Ishikawa (cell line): ENCODE data around the gene RELT.

Experiments
- CEBPB ChIP-seq: IDR thresholded peaks from 2 replicates; pipeline ENCODE4 v1.6.1; 2012
- CREB1 ChIP-seq: IDR thresholded peaks from 2 replicates; pipeline ENCODE4 v1.6.1; 2012; ENCODE audit warnings: low read depth
- EGR1 ChIP-seq: IDR thresholded peaks from 2 replicates; pipeline ENCODE4 v1.6.1; 2012
- EP300 ChIP-seq: IDR thresholded peaks from 2 replicates; pipeline ENCODE4 v1.6.1; 2012; ENCODE audit warnings: borderline replicate concordance
- FOXM1 ChIP-seq: IDR thresholded peaks from 2 replicates; pipeline ENCODE4 v1.6.1; 2012; ENCODE audit warnings: low read depth, borderline replicate concordance
- NFIC ChIP-seq: IDR thresholded peaks from 2 replicates; pipeline ENCODE4 v1.6.1; 2012
- RAD21 ChIP-seq: IDR thresholded peaks from 2 replicates; pipeline ENCODE4 v1.6.1; 2012; ENCODE audit warnings: low read depth
- TAF1 ChIP-seq: IDR thresholded peaks from 2 replicates; pipeline ENCODE4 v1.6.1; 2012; ENCODE audit warnings: low read depth, mild to moderate bottlenecking
- TCF12 ChIP-seq: IDR thresholded peaks from 2 replicates; pipeline ENCODE4 v1.6.1; 2012; ENCODE audit warnings: low read depth
- TEAD4 ChIP-seq: IDR thresholded peaks from 2 replicates; pipeline ENCODE4 v1.6.1; 2012
- YY1 ChIP-seq: IDR thresholded peaks from 2 replicates; pipeline ENCODE4 v1.6.1; 2012; ENCODE audit warnings: low read depth
- ZBTB7A ChIP-seq: IDR thresholded peaks from 2 replicates; pipeline ENCODE4 v1.6.1; 2012; ENCODE audit warnings: low read depth
- TF ChIP-seq, protein P1 (sequence below): IDR thresholded peaks from 2 replicates; pipeline ENCODE4 v1.6.1; 2012; ENCODE audit warnings: low read depth, mild to moderate bottlenecking
- TF ChIP-seq, protein P2 (sequence below): IDR thresholded peaks from 2 replicates; pipeline ENCODE4 v1.6.1; 2012
- TF ChIP-seq, protein P3 (sequence below): IDR thresholded peaks from 2 replicates; pipeline ENCODE4 v1.6.1; 2012

RELT gene

DNA sequence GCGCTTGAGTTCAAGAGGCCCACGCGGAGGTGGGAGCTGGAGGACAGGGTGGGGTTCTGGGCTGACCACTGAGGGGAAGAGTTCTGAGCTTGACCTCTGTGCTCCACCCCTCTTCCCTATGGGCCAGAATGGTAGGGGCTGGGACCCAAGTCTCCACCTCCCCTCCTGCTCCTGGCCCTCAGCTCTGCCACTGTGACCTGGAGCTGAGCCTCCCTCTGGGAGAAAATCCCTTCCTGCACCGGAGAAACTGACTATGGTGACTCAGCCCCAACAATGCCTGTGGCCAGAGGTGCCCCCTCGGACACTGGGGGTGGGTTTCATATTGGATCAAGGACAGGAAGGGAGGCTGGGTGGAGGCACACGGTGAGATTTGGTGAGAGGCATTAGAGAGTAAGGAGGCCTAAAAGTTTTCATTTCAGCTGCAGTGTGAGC, 23.0 kb downstream of the RELT start:
- TF ChIP-seq EP300 (no peak), TAF1 (no peak)

DNA sequence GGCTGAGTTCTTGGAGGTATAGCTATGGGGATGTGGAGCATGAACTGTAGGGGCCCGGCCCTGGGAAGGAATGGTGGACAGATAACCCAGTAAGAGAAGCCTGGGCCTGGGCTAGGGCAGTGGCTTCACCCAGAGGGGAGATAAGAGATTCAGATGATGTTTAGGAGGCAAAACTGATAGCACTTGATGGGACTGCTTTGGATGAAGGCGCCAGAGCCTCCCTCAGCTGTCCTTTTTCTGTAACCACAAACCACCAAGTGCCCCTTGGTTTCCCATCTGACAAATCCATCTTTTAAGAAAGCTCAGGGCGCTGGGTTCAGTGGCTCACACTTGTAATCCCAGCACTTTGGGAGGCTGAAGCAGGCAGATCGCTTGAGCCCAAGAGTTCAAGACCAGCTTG, 23.4 kb downstream of the RELT start:
- TF ChIP-seq, protein P1, sequence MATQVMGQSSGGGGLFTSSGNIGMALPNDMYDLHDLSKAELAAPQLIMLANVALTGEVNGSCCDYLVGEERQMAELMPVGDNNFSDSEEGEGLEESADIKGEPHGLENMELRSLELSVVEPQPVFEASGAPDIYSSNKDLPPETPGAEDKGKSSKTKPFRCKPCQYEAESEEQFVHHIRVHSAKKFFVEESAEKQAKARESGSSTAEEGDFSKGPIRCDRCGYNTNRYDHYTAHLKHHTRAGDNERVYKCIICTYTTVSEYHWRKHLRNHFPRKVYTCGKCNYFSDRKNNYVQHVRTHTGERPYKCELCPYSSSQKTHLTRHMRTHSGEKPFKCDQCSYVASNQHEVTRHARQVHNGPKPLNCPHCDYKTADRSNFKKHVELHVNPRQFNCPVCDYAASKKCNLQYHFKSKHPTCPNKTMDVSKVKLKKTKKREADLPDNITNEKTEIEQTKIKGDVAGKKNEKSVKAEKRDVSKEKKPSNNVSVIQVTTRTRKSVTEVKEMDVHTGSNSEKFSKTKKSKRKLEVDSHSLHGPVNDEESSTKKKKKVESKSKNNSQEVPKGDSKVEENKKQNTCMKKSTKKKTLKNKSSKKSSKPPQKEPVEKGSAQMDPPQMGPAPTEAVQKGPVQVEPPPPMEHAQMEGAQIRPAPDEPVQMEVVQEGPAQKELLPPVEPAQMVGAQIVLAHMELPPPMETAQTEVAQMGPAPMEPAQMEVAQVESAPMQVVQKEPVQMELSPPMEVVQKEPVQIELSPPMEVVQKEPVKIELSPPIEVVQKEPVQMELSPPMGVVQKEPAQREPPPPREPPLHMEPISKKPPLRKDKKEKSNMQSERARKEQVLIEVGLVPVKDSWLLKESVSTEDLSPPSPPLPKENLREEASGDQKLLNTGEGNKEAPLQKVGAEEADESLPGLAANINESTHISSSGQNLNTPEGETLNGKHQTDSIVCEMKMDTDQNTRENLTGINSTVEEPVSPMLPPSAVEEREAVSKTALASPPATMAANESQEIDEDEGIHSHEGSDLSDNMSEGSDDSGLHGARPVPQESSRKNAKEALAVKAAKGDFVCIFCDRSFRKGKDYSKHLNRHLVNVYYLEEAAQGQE = no peak
- TF ChIP-seq FOXM1 (no peak), NFIC (no peak), CEBPB (no peak), TEAD4 (no peak)
- TF ChIP-seq, protein P2, sequence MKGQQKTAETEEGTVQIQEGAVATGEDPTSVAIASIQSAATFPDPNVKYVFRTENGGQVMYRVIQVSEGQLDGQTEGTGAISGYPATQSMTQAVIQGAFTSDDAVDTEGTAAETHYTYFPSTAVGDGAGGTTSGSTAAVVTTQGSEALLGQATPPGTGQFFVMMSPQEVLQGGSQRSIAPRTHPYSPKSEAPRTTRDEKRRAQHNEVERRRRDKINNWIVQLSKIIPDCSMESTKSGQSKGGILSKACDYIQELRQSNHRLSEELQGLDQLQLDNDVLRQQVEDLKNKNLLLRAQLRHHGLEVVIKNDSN = no peak

DNA sequence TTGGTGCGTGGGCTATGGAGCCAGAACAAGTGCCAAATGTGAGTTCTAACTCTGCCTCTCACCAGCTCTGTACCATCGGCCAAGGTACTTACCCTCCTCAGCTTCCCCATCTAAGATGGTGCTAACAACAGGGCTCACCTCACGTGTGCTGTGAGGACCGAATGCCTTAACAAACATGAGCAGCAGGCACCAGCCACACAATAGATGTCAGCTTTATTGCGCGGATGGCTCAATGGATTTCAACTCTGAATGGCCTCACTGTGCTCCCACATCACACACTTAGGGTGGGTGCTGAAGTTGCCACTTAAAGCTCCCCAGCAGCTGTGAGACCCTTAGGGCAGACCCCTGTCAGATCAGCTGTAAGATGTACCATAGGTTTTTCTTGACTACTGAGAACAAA, 24.1 kb downstream of the RELT start:
- TF ChIP-seq YY1 (no peak), TAF1 (no peak), TEAD4 (no peak), CREB1 (no peak), ZBTB7A (no peak), NFIC (no peak), FOXM1 (no peak), EP300 (no peak), CEBPB (no peak), TCF12 (no peak)
- TF ChIP-seq, protein P1 = no peak
- TF ChIP-seq, protein P2 = no peak
- TF ChIP-seq, protein P3, sequence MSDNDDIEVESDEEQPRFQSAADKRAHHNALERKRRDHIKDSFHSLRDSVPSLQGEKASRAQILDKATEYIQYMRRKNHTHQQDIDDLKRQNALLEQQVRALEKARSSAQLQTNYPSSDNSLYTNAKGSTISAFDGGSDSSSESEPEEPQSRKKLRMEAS = no peak

DNA sequence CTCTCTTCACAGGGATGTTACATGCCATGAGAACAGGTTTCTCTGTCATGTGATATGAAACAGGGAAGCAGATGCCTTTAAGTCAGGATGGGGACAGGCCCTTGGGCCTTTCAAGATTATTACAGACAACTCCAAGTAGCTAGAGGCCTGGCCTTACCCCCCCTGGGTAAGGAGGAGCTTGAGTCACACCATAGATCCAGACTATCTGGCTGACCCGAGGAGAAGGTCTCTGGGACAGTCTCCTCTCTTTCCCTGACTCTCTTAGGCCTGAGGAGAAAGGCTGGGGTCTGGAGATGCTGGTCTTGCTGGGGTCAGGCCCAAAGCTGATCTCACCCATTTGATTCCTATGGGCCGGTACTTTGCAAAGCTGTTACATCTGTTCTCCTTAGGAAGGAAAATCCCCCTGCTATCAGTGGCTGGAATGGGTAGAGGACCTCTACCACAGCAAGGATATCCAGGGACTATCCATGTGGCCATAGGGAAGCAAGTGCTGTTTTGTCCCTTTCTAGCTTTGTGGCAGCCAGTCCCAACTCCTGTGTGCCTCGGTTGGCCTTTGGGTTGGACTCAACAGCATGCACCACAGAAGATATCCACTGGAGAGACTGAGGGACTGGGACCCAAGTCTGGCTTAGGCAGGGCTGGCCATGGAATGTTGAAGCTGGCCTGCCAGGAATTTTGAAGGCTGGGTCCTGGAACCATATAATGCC, 25.2 kb downstream of the RELT start:
- TF ChIP-seq, protein P1 = no peak
- TF ChIP-seq TEAD4 (no peak), NFIC (no peak), EP300 (no peak), EGR1 (no peak), ZBTB7A (no peak), RAD21 (no peak), FOXM1 (no peak), CREB1 (no peak), CEBPB (no peak), YY1 (no peak), TAF1 (no peak), TCF12 (no peak)
- TF ChIP-seq, protein P3 = no peak
- TF ChIP-seq, protein P2 = no peak
